Spleen (tissue), 11 donors: Measurements from ENCODE around the gene NADK. TPM values are rescaled to one million over a fixed set of nuclear protein-coding genes. Genes with fewer than 3 reads are reported as not detected.
"Not testable (repeated sequence)": the region's sequence is repeated elsewhere in the genome, so short reads cannot be mapped to it uniquely, and the experiment has no call there.

Experiments
- DNase-seq: peaks from one replicate; pipeline ENCODE4 v3.0.0-alpha.2; 2020
- H3K27ac ChIP-seq, 8 donors: fragments of 200-600 bp; sonication (generic) in 7 of 8; 1 replicate in 4 of 8; 2 replicates in 4 of 8; pipeline versions ENCODE4 v1.5.0 to v1.8.0; 2016 to 2021; ENCODE audit warnings: inconsistent platforms in 4 of 8, mild to moderate bottlenecking in 4 of 8, moderate library complexity in 1 of 8
- H3K27me3 ChIP-seq, 7 donors: fragments of 200-600 bp; sonication (generic) in 6 of 7; replicated peaks in 1 of 7; 1 replicate in 4 of 7; 2 replicates in 3 of 7; pipeline versions ENCODE4 v1.5.0 to v1.8.0; 2016 to 2021; ENCODE audit warnings: inconsistent platforms in 3 of 7, mild to moderate bottlenecking in 1 of 7
- H3K36me3 ChIP-seq, 6 donors: fragments of 200-600 bp; sonication (generic) in 5 of 6; 1 replicate in 4 of 6; 2 replicates in 2 of 6; pipeline versions ENCODE4 v1.5.0 to v1.8.0; 2016 to 2021; ENCODE audit warnings: inconsistent platforms in 2 of 6
- H3K4me1 ChIP-seq, 6 donors: fragments of 200-600 bp; sonication (generic) in 5 of 6; 1 replicate in 3 of 6; 2 replicates in 3 of 6; pipeline versions ENCODE4 v1.5.0 to v1.8.0; 2016 to 2021; ENCODE audit warnings: inconsistent platforms in 3 of 6
- H3K4me3 ChIP-seq, 8 donors: fragments of 200-600 bp; sonication (generic) in 7 of 8; 1 replicate in 4 of 8; 2 replicates in 4 of 8; pipeline versions ENCODE4 v1.5.0 to v1.8.0; 2016 to 2021; ENCODE audit warnings: inconsistent platforms in 4 of 8, mild to moderate bottlenecking in 4 of 8, moderate library complexity in 2 of 8
- H3K9me3 ChIP-seq, 8 donors: fragments of 200-600 bp; sonication (generic) in 7 of 8; 1 replicate in 4 of 8; 2 replicates in 4 of 8; pipeline versions ENCODE4 v1.5.0 to v1.8.0; 2016 to 2021; ENCODE audit warnings: inconsistent platforms in 4 of 8
- CTCF ChIP-seq, 11 experiments: fragments of 200-600 bp in 7 of 11; fragments of 450-650 bp in 4 of 11; sonication (generic) in 4 of 11; IDR thresholded peaks in 8 of 11; conservative IDR thresholded peaks in 3 of 11; 1 replicate in 7 of 11; 2 replicates in 4 of 11; pipeline versions ENCODE4 v1.4.0 to v1.8.0; 2016 to 2021; ENCODE audit warnings: antibody characterized with exemption in 11 of 11, inconsistent platforms in 4 of 11, mild to moderate bottlenecking in 1 of 11
- POLR2A ChIP-seq, 3 donors: fragments of 450-650 bp; IDR thresholded peaks; one replicate each; pipeline ENCODE4 v1.5.1; 2017; ENCODE audit warnings: antibody characterized with exemption in 3 of 3, mild to moderate bottlenecking in 1 of 3
- POLR2AphosphoS5 ChIP-seq, 3 donors: sonication (generic); formaldehyde crosslinking; IDR thresholded peaks; one replicate each; pipeline ENCODE4 v1.5.1; 2017; ENCODE audit warnings: antibody characterized with exemption in 3 of 3
- WGBS, 5 donors: extraction: QIAGEN DNeasy Blood & Tissue Kit in 3 of 5; methylation state at CpG; one replicate each; pipeline versions ENCODE4 v1.1.5 to v1.1.7; 2013 to 2018; 5-methylcytosine and 5-hydroxymethylcytosine counted together
- intact Hi-C: fragments of 100-400 bp; cut with DNase I; formaldehyde crosslinking; loops from one replicate; pipeline ENCODE4 v1.15.0; 2023; ENCODE audit warnings: low total_unique reads
- polyA plus RNA-seq, 3 donors: library from polyadenylated mRNA; stranded (reverse); fragments of 200-250 nt; gene quantifications; one replicate each; pipeline ENCODE4 v1.2.1, GENCODE V29; 2013
- total RNA-seq, 7 donors: library from RNA; depleted of rRNA in 3 of 7; stranded (reverse); fragments of >200 nt in 3 of 7; fragmentation: NEBNext Ultra II Directional in 4 of 7; extraction: Animal tissue kit (Norgen Biotek cat#: 25700) in 4 of 7; gene quantifications; one replicate each; pipeline versions ENCODE4 v1.1.0 to v1.2.1, GENCODE V29; 2016 to 2021
- donor health status: healthy with polysubstance abuse.
- donor health status: DM: no; HTN: no; CAD: no; lungs with moderate emphysema.
- donor health status: DM: no; HTN: no; CAD: no.
- donor health status: Bipolar disorder and iron deficiency.
- donor health status: healthy.
- donor health status: DM: no; HTN: no; CAD: no.
- donor health status: DM: yes; HTN: yes; CAD: no.

Gene NADK
- total and polyA plus RNA-seq, 10 donors, result 62.6 to 271 (median 179) TPM

GRCh38 chr1:1745651-1746565 is 32.4 kb downstream of the NADK start:
- H3K36me3 ChIP-seq, intact Hi-C loops, H3K27me3 ChIP-seq, H3K9me3 ChIP-seq: not testable (repeated sequence)
- peak; percentile 96 for DNase-seq
- peak overlapping the region; percentile 72 to 97 (median 92) for H3K27ac ChIP-seq
- peak overlapping the region in 7 of 8 donors; percentile 25 to 70 (median 40) for H3K4me3 ChIP-seq
- 0% methylated on average over 23 to 79 of the region's 101 CpGs for WGBS, 5 donors
- peak; percentile 87 to 95 (median 90) for TF ChIP-seq POLR2AphosphoS5 (IDR thresholded peaks at IDR 0.05)
- peak in 4 of 11 experiments; percentile 3 to 47 (median 6) for TF ChIP-seq CTCF (IDR thresholded peaks at IDR 0.05 in 8 of 11, conservative IDR thresholded peaks at IDR 0.05 in 3 of 11)
- peak in 2 of 3 donors; percentile 10 to 47 for TF ChIP-seq POLR2A (IDR thresholded peaks at IDR 0.05)
- peaks cover 0 to 17% (median 0%) of the 10 kb centered on the region in 6 donors for H3K4me1 ChIP-seq

GRCh38 chr1:1742529-1742928 is 35.7 kb downstream of the NADK start:
- peaks cover 0 to 15% (median 3%) of the 10 kb centered on the region in 6 donors for H3K36me3 ChIP-seq
- H3K4me3 ChIP-seq, H3K4me1 ChIP-seq, DNase-seq, H3K27me3 ChIP-seq, H3K9me3 ChIP-seq, H3K27ac ChIP-seq, intact Hi-C loops: not testable (repeated sequence)
- WGBS, 5 donors, result 82 to 91% (median 85%) methylated on average over 11 of the region's 11 CpGs

- DNase-seq, H3K4me3 ChIP-seq, H3K27me3 ChIP-seq, intact Hi-C loops, H3K4me1 ChIP-seq, H3K9me3 ChIP-seq: not testable (repeated sequence)
- 67 to 89% (median 77%) methylated on average over 11 to 12 of the region's 12 CpGs for WGBS, 5 donors
- H3K27ac ChIP-seq, result peak overlapping the region in 1 of 8 donors; percentile 5
- H3K36me3 ChIP-seq, result peaks cover 0 to 27% (median 5%) of the 10 kb centered on the region in 6 donors
Measured at GRCh38 chr1:1741013-1741412, 37.3 kb downstream of the NADK start.

- H3K4me1 ChIP-seq, H3K4me3 ChIP-seq, DNase-seq, H3K27me3 ChIP-seq, H3K27ac ChIP-seq, H3K9me3 ChIP-seq, intact Hi-C loops: not testable (repeated sequence)
- WGBS, 5 donors, result 74 to 89% (median 85%) methylated on average over 5 to 13 of the region's 22 CpGs; no CpG with 5 or more reads in 2 of the 5 donors
- peaks cover 0 to 45% (median 8%) of the 10 kb centered on the region in 6 donors for H3K36me3 ChIP-seq
Measured at GRCh38 chr1:1738799-1739337, 39.4 kb downstream of the NADK start.

GRCh38 chr1:1737675-1738590 is 40.3 kb downstream of the NADK start:
- H3K4me3 ChIP-seq, H3K27me3 ChIP-seq, H3K9me3 ChIP-seq, H3K4me1 ChIP-seq, intact Hi-C loops: not testable (repeated sequence)
- DNase-seq, result peak; percentile 80
- 88 to 99% (median 92%) methylated on average over 11 to 34 of the region's 44 CpGs for WGBS, 5 donors
- Histone ChIP-seq H3K36me3 (peaks cover 0 to 54% (median 15%) of the 10 kb centered on the region in 6 donors), H3K27ac (peak overlapping the region in 1 of 8 donors; percentile 40)
